H1 (cell line): Measurements from ENCODE around the gene CIITA. TPM values are rescaled to one million over a fixed set of nuclear protein-coding genes. Genes with fewer than 3 reads are reported as not detected.

Experiments used
- CTCF ChIA-PET: fragments of 300-600 bp; sonication (Branson Sonifier 250); formaldehyde crosslinking; loops from one replicate; lab custom pipeline; 2021; ENCODE audit not compliant: partially characterized antibody; lab: Charles Lee
- POLR2A ChIA-PET: fragments of 300-600 bp; sonication (Branson Sonifier 250); formaldehyde crosslinking; loops from one replicate; lab custom pipeline; 2021; ENCODE audit warnings: inconsistent platforms; ENCODE audit not compliant: partially characterized antibody; lab: Charles Lee
- DNase-seq, 2 experiments: peaks; one replicate each; pipeline versions ENCODE4 v3.0.0 to v3.0.0-alpha.2; 2010 to 2022; ENCODE audit warnings: low spot score in 2 of 2, low read depth in 1 of 2, mixed read lengths in 1 of 2
- FAIRE-seq: peaks from 2 replicates; lab custom pipeline; 2011; peaks lifted over from hg19 to GRCh38; lab: Jason Lieb, UNC
- H2AFZ ChIP-seq: 2 replicates; pipeline ENCODE4 v1.8.1; 2012; ENCODE audit warnings: low read length, inconsistent platforms
- H2AK5ac ChIP-seq: 2 replicates; pipeline ENCODE4 v1.6.1; 2013; ENCODE audit warnings: low read depth, low read length
- H2BK120ac ChIP-seq: replicated peaks from 2 replicates; pipeline ENCODE3; 2013; ENCODE audit warnings: low read depth, low read length, inconsistent platforms
- H2BK12ac ChIP-seq: 2 replicates; pipeline ENCODE4 v1.6.1; 2013; ENCODE audit warnings: low read depth, low read length
- H2BK15ac ChIP-seq: 2 replicates; pipeline ENCODE4 v1.6.1; 2013; ENCODE audit warnings: low read length
- H2BK20ac ChIP-seq: 2 replicates; pipeline ENCODE4 v1.6.1; 2013; ENCODE audit warnings: low read length
- H2BK5ac ChIP-seq: 2 replicates; pipeline ENCODE4 v1.6.1; 2013; ENCODE audit warnings: low read depth, low read length
- H3K14ac ChIP-seq: 2 replicates; pipeline ENCODE4 v1.6.1; 2013; ENCODE audit warnings: inconsistent platforms; ENCODE audit not compliant: insufficient read length
- H3K18ac ChIP-seq: 2 replicates; pipeline ENCODE4 v1.6.1; 2013; ENCODE audit warnings: low read length; ENCODE audit errors: extremely low read depth
- H3K23ac ChIP-seq: 2 replicates; pipeline ENCODE4 v1.6.1; 2013; ENCODE audit warnings: inconsistent platforms; ENCODE audit not compliant: insufficient read length
- H3K23me2 ChIP-seq: 2 replicates; pipeline ENCODE4 v1.6.1; 2013; ENCODE audit warnings: low read depth, low read length
- H3K27ac ChIP-seq: 2 replicates; pipeline ENCODE4 v1.6.1; 2011; ENCODE audit warnings: low read depth, low read length, inconsistent platforms
- H3K27me3 ChIP-seq, 4 experiments: replicated peaks in 1 of 4; 1 replicate in 1 of 4; 2 replicates in 3 of 4; pipeline versions ENCODE4 v1.6.1 to v1.8.1; 2011 to 2013; ENCODE audit warnings: low read length in 3 of 4, mild to moderate bottlenecking in 3 of 4, inconsistent platforms in 2 of 4, mixed read lengths in 2 of 4, moderate library complexity in 1 of 4; ENCODE audit not compliant: control insufficient read depth in 3 of 4, insufficient read depth in 3 of 4; ENCODE audit errors: extremely low read depth in 1 of 4
- H3K36me3 ChIP-seq, 4 experiments: 2 replicates each; pipeline versions ENCODE4 v1.6.1 to v1.8.1; 2011 to 2013; ENCODE audit warnings: mild to moderate bottlenecking in 4 of 4, low read length in 3 of 4, moderate library complexity in 2 of 4, control low read depth in 1 of 4, inconsistent platforms in 1 of 4; ENCODE audit not compliant: insufficient read depth in 4 of 4, control insufficient read depth in 2 of 4
- H3K4ac ChIP-seq: replicated peaks from 2 replicates; pipeline ENCODE3; 2013; ENCODE audit warnings: low read length, low read depth, mixed read lengths, inconsistent platforms; ENCODE audit not compliant: insufficient read length
- H3K4me1 ChIP-seq, 4 experiments: replicated peaks in 1 of 4; 1 replicate in 1 of 4; 2 replicates in 3 of 4; pipeline versions ENCODE4 v1.6.1 to v1.8.1; 2011 to 2013; ENCODE audit warnings: low read length in 3 of 4, inconsistent platforms in 2 of 4, mixed read lengths in 1 of 4; ENCODE audit not compliant: insufficient read depth in 4 of 4, control insufficient read depth in 3 of 4
- H3K4me2 ChIP-seq, 2 experiments: 2 replicates each; pipeline versions ENCODE4 v1.6.1 to v1.8.1; 2011 to 2013; ENCODE audit warnings: low read depth in 2 of 2, low read length in 2 of 2, control low read depth in 1 of 2, inconsistent platforms in 1 of 2, mild to moderate bottlenecking in 1 of 2; ENCODE audit not compliant: insufficient read depth in 1 of 2
- H3K4me3 ChIP-seq, 4 experiments: fragments of 200-600, 300-600 bp in 1 of 4; sonication (generic), shearing (Covaris generic), sonication (Bioruptor Twin) in 1 of 4; 2 replicates each; pipeline versions ENCODE4 v1.5.1 to v1.8.1; 2011 to 2016; ENCODE audit warnings: low read length in 4 of 4, low read depth in 3 of 4, control low read depth in 2 of 4, inconsistent platforms in 2 of 4, mild to moderate bottlenecking in 2 of 4, mixed read lengths in 1 of 4, moderate library complexity in 1 of 4; ENCODE audit not compliant: insufficient read depth in 2 of 4; ENCODE audit errors: extremely low read depth in 1 of 4
- H3K56ac ChIP-seq: replicated peaks from 2 replicates; pipeline ENCODE3; 2013; ENCODE audit warnings: low read depth, mild to moderate bottlenecking, mixed read lengths, low read length, inconsistent platforms; ENCODE audit not compliant: insufficient read length
- H3K79me1 ChIP-seq: 2 replicates; pipeline ENCODE4 v1.6.1; 2013; ENCODE audit warnings: low read depth, low read length, control low read depth
- H3K79me2 ChIP-seq, 2 experiments: 2 replicates each; pipeline versions ENCODE4 v1.6.1 to v1.8.1; 2012 to 2013; ENCODE audit warnings: low read length in 2 of 2, mild to moderate bottlenecking in 2 of 2, inconsistent platforms in 1 of 2; ENCODE audit not compliant: insufficient read depth in 2 of 2, control insufficient read depth in 1 of 2
- H3K9ac ChIP-seq, 4 experiments: replicated peaks in 1 of 4; 1 replicate in 1 of 4; 2 replicates in 3 of 4; pipeline versions ENCODE4 v1.6.1 to v1.8.1; 2011 to 2013; ENCODE audit warnings: low read depth in 3 of 4, low read length in 3 of 4, control low read depth in 2 of 4, mild to moderate bottlenecking in 2 of 4, moderate library complexity in 2 of 4, inconsistent platforms in 1 of 4; ENCODE audit errors: extremely low read depth in 1 of 4
- H3K9me3 ChIP-seq, 2 experiments: 2 replicates each; pipeline versions ENCODE4 v1.6.1 to v1.8.1; 2012 to 2013; ENCODE audit warnings: mild to moderate bottlenecking in 2 of 2, moderate library complexity in 2 of 2, control low read depth in 1 of 2, inconsistent platforms in 1 of 2, low read depth in 1 of 2, low read length in 1 of 2, mixed read lengths in 1 of 2; ENCODE audit not compliant: insufficient read depth in 2 of 2
- H4K20me1 ChIP-seq, 2 experiments: replicated peaks in 1 of 2; 2 replicates each; pipeline versions ENCODE3 to v1.8.1; 2011 to 2013; ENCODE audit warnings: inconsistent platforms in 2 of 2, low read length in 2 of 2, mild to moderate bottlenecking in 1 of 2; ENCODE audit not compliant: insufficient read depth in 2 of 2, control insufficient read depth in 1 of 2
- H4K5ac ChIP-seq: 2 replicates; pipeline ENCODE4 v1.6.1; 2013; ENCODE audit warnings: low read length, low read depth, mixed read lengths, inconsistent platforms; ENCODE audit not compliant: insufficient read length
- H4K8ac ChIP-seq: 2 replicates; pipeline ENCODE4 v1.8.0; 2013; ENCODE audit warnings: mild to moderate bottlenecking, moderate library complexity, low read length, inconsistent platforms; ENCODE audit not compliant: insufficient read depth; ENCODE audit errors: extremely low read depth
- H4K91ac ChIP-seq: replicated peaks from 2 replicates; pipeline ENCODE3; 2013; ENCODE audit warnings: low read length, mixed read lengths, inconsistent platforms; ENCODE audit not compliant: insufficient read length
- BRCA1 ChIP-seq: IDR thresholded peaks from 2 replicates; pipeline ENCODE4 v1.6.1; 2012; ENCODE audit warnings: low read depth, low read length, improper control_type of control experiment
- CBX8 ChIP-seq: fragments of 300-800, 300-1000 bp; sonication (generic); IDR thresholded peaks from 2 replicates; pipeline ENCODE4 v1.7.1; 2016; ENCODE audit warnings: low read depth, low read length, borderline replicate concordance
- CTCF ChIP-seq, 3 experiments: IDR thresholded peaks; 1 replicate in 2 of 3; 2 replicates in 1 of 3; pipeline versions ENCODE4 v1.5.1 to v1.6.1; 2011; ENCODE audit warnings: low read length in 3 of 3, mild to moderate bottlenecking in 3 of 3, inconsistent platforms in 2 of 3, low read depth in 1 of 3, moderate library complexity in 1 of 3; ENCODE audit not compliant: insufficient read depth in 1 of 3; ENCODE audit errors: control extremely low read depth in 1 of 3
- RAD21 ChIP-seq, 2 experiments: IDR thresholded peaks in 1 of 2; conservative IDR thresholded peaks in 1 of 2; 2 replicates each; pipeline ENCODE4 v1.6.1; 2011; ENCODE audit warnings: low read depth in 2 of 2, low read length in 2 of 2, improper control_type of control experiment in 1 of 2, inconsistent platforms in 1 of 2, mild to moderate bottlenecking in 1 of 2, moderate library complexity in 1 of 2
- WGBS, 2 experiments: shearing (Covaris generic) in 1 of 2; methylation state at CpG; one replicate each; pipeline versions ENCODE4 v1.1.6 to v1.1.7; 2013 to 2015; ENCODE audit warnings: low lambda C conversion rate in 2 of 2, mixed read lengths in 2 of 2, inconsistent platforms in 1 of 2, low coverage in 1 of 2, missing lambda C conversion rate in 1 of 2; ENCODE audit not compliant: insufficient replicate concordance in 2 of 2, insufficient coverage in 1 of 2, insufficient read length in 1 of 2; ENCODE audit errors: extremely low coverage in 1 of 2, missing lambda C conversion rate in 1 of 2; 5-methylcytosine and 5-hydroxymethylcytosine counted together
- polyA plus RNA-seq, 7 experiments: library from polyadenylated mRNA; depleted of rRNA in 3 of 7; stranded (reverse) in 5 of 7; unstranded in 2 of 7; fragments of >200 nt in 5 of 7; fragments of 200-250 nt in 2 of 7; gene quantifications; 1 replicate in 5 of 7; 2 replicates in 1 of 7; 4 replicates in 1 of 7; pipeline versions ENCODE4 v1.2.1 to v1.2.3, GENCODE V29; 2011 to 2013; ENCODE audit warnings: missing spikeins in 2 of 7, mixed read lengths in 2 of 7
- total RNA-seq: library from RNA; stranded (reverse); fragmentation: NEBNext Ultra II Directional; extraction: Animal tissue kit (Norgen Biotek cat#: 25700); gene quantifications from 2 replicates; pipeline ENCODE4 v1.2.1, GENCODE V29; 2021

The CIITA gene
- total and polyA plus RNA-seq, 2 of the 8 experiments (the other 6 are each of a cell fraction or from before 2014, with no cell fraction given) = 0.07 to 0.17 TPM

DNA sequence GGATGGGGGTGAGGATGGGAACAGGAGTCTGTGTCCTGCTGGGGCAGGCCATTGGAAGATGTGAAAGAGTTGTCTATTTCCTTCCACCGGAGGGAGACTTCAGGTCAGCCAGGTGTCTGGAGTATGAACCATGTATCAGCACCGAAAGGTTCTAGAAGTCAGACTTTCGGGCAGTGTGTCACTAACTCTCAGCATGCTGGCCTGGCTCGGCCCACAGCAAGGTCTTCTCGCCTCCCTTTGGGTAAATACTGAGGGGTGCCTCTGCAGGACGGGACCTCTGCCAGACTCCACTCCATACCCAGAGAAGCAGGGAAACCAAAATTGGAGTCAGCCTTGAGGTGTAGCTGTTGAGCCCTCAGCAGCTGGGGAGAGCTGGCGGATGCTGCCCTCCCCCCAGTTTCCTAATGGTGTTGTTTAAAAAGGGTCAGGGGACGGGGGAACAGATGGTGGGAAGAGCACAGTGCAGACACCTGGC, 507 bp downstream of the CIITA start:
- Histone ChIP-seq H2AFZ (no peak overlapping the region), H3K4me1 (peaks cover 0 to 9% (median 1%) of the 10 kb centered on the region in 4 experiments; a peak in 3 of 7 replicates), H3K79me2 (no peaks in the 10 kb centered on the region), H3K4ac (no peak overlapping the region), H3K23me2 (0 out of 2 replicates have a peak, but pooled peaks cover 2% of the 10 kb centered on the region), H4K5ac (no peak overlapping the region), H3K14ac (no peak overlapping the region), H3K56ac (no peak overlapping the region), H2BK5ac (no peak overlapping the region), H3K4me3 (no peak overlapping the region), H2BK12ac (no peak overlapping the region), H3K4me2 (no peak overlapping the region), H2AK5ac (no peak overlapping the region), H3K23ac (no peak overlapping the region), H2BK15ac (no peak overlapping the region), H4K91ac (no peak overlapping the region), H2BK20ac (no peak overlapping the region), H4K20me1 (no peaks in the 10 kb centered on the region), H2BK120ac (no peak overlapping the region), H3K18ac (no peak overlapping the region), H3K27ac (no peak overlapping the region), H3K9me3 (no peaks in the 10 kb centered on the region), H3K27me3 (peaks cover 4 to 33% (median 28%) of the 10 kb centered on the region in 4 experiments), H3K9ac (no peak overlapping the region), H3K36me3 (no peaks in the 10 kb centered on the region), H4K8ac (no peak overlapping the region; the same call in 1 of the 2 replicates), H3K79me1 (no peaks in the 10 kb centered on the region)
- ChIA-PET POLR2A (interaction anchor here (1.4 kb wide), 1 partner anchor 10 kb away, joined by 3 read pairs; no protein-coding TSS in a partner anchor), CTCF (interaction anchor here (0.8 to 4.2 kb wide), 10 partner anchors 9 to 141 kb away, joined by 3 to 29 read pairs (median 4); no protein-coding TSS in a partner anchor)
- FAIRE-seq = no peak
- no peak for DNase-seq
- TF ChIP-seq CBX8 = no peak
- peak in 1 of 3 experiments; percentile 44; a peak in 1 of 4 replicates for TF ChIP-seq CTCF (IDR thresholded peaks at IDR 0.05; ENCODE audit: control extremely low read depth in 1 of 3, insufficient read depth in 1 of 3, low read depth in 1 of 3, low read length in 3 of 3)
- peak; percentile 13 to 33; a peak in 2 of 4 replicates for TF ChIP-seq RAD21 (IDR thresholded peaks at IDR 0.05 in 1 of 2, conservative IDR thresholded peaks at IDR 0.05 in 1 of 2; ENCODE audit: low read depth in 2 of 2, low read length in 2 of 2)
- TF ChIP-seq BRCA1 = no peak
- WGBS, 2 experiments = 83% methylated on average over 8 of the region's 8 CpGs; no CpG with 5 or more reads in 1 of the 2 experiments
